HEK293 (cell line): ENCODE data around the gene TTC24.

Experiments
- BCL11A ChIP-seq: fragments of 450-650 bp; formaldehyde crosslinking; IDR thresholded peaks from 2 replicates; pipeline ENCODE4 v1.5.1; 2016; ENCODE audit warnings: low read depth, missing biosample characterization, missing genetic modification characterization
- GLIS2 ChIP-seq: fragments of 450-650 bp; formaldehyde crosslinking; IDR thresholded peaks from 2 replicates; pipeline ENCODE4 v1.5.1; 2016; ENCODE audit warnings: missing biosample characterization, missing genetic modification characterization
- KLF8 ChIP-seq: fragments of 450-650 bp; formaldehyde crosslinking; IDR thresholded peaks from 2 replicates; pipeline ENCODE4 v1.5.1; 2016; ENCODE audit warnings: missing biosample characterization, missing genetic modification characterization
- MZF1 ChIP-seq: fragments of 450-650 bp; formaldehyde crosslinking; IDR thresholded peaks from 2 replicates; pipeline ENCODE4 v1.5.1; 2017; ENCODE audit warnings: missing biosample characterization, missing genetic modification characterization, borderline replicate concordance
- PATZ1 ChIP-seq: fragments of 450-650 bp; formaldehyde crosslinking; IDR thresholded peaks from 2 replicates; pipeline ENCODE4 v1.5.1; 2016; ENCODE audit warnings: missing biosample characterization, missing genetic modification characterization
- SALL2 ChIP-seq: fragments of 450-650 bp; formaldehyde crosslinking; IDR thresholded peaks from 2 replicates; pipeline ENCODE4 v1.5.0; 2017; ENCODE audit warnings: missing biosample characterization, mild to moderate bottlenecking, missing genetic modification characterization, borderline replicate concordance
- ZBTB48 ChIP-seq: fragments of 450-650 bp; formaldehyde crosslinking; IDR thresholded peaks from 2 replicates; pipeline ENCODE4 v1.5.1; 2016; ENCODE audit warnings: missing biosample characterization, missing genetic modification characterization
- ZNF248 ChIP-seq: fragments of 450-650 bp; formaldehyde crosslinking; IDR thresholded peaks from 2 replicates; pipeline ENCODE4 v1.5.1; 2017; ENCODE audit warnings: missing biosample characterization, missing genetic modification characterization
- ZNF335 ChIP-seq: fragments of 450-650 bp; formaldehyde crosslinking; conservative IDR thresholded peaks from 2 replicates; pipeline ENCODE4 v1.5.1; 2016; ENCODE audit warnings: missing biosample characterization, missing genetic modification characterization
- ZNF350 ChIP-seq: fragments of 450-650 bp; formaldehyde crosslinking; IDR thresholded peaks from 2 replicates; pipeline ENCODE4 v1.5.0; 2017; ENCODE audit warnings: missing biosample characterization, mild to moderate bottlenecking, missing genetic modification characterization
- ZNF366 ChIP-seq: fragments of 450-650 bp; formaldehyde crosslinking; conservative IDR thresholded peaks from 2 replicates; pipeline ENCODE4 v1.5.1; 2016; ENCODE audit warnings: missing biosample characterization, missing genetic modification characterization
- ZNF394 ChIP-seq: fragments of 450-650 bp; formaldehyde crosslinking; IDR thresholded peaks from 2 replicates; pipeline ENCODE4 v1.5.1; 2016; ENCODE audit warnings: missing biosample characterization, missing genetic modification characterization, mild to moderate bottlenecking, moderate library complexity, borderline replicate concordance
- ZNF398 ChIP-seq: fragments of 450-650 bp; formaldehyde crosslinking; IDR thresholded peaks from 2 replicates; pipeline ENCODE4 v1.5.1; 2017; ENCODE audit warnings: missing biosample characterization, missing genetic modification characterization
- ZNF530 ChIP-seq: fragments of 450-650 bp; formaldehyde crosslinking; IDR thresholded peaks from 2 replicates; pipeline ENCODE4 v1.5.1; 2016; ENCODE audit warnings: low read depth, missing biosample characterization, missing genetic modification characterization
- ZNF560 ChIP-seq: fragments of 450-650 bp; formaldehyde crosslinking; IDR thresholded peaks from 2 replicates; pipeline ENCODE4 v1.5.1; 2017; ENCODE audit warnings: missing biosample characterization, missing genetic modification characterization, borderline replicate concordance
- ZNF571 ChIP-seq: fragments of 450-650 bp; formaldehyde crosslinking; IDR thresholded peaks from 2 replicates; pipeline ENCODE4 v1.5.0; 2017; ENCODE audit warnings: missing biosample characterization, missing genetic modification characterization
- ZNF639 ChIP-seq: fragments of 450-650 bp; formaldehyde crosslinking; IDR thresholded peaks from 2 replicates; pipeline ENCODE4 v1.5.1; 2016; ENCODE audit warnings: missing biosample characterization, missing genetic modification characterization
- ZNF660 ChIP-seq: fragments of 450-650 bp; IDR thresholded peaks from 2 replicates; pipeline ENCODE4 v1.5.1; 2018; ENCODE audit warnings: missing biosample characterization, mild to moderate bottlenecking, missing genetic modification characterization
- ZNF776 ChIP-seq: fragments of 450-650 bp; formaldehyde crosslinking; IDR thresholded peaks from 2 replicates; pipeline ENCODE4 v1.5.0; 2017; ENCODE audit warnings: missing biosample characterization, missing genetic modification characterization, borderline replicate concordance
- ZSCAN30 ChIP-seq: fragments of 450-650 bp; IDR thresholded peaks from 2 replicates; pipeline ENCODE4 v1.5.1; 2018; ENCODE audit warnings: missing biosample characterization, mild to moderate bottlenecking, missing genetic modification characterization, moderate library complexity
- TF ChIP-seq, protein P1 (sequence below): fragments of 450-650 bp; formaldehyde crosslinking; IDR thresholded peaks from 2 replicates; pipeline ENCODE4 v1.5.1; 2016; ENCODE audit warnings: missing biosample characterization, missing genetic modification characterization
- TF ChIP-seq, protein P2 (sequence below): fragments of 450-650 bp; formaldehyde crosslinking; optimal IDR thresholded peaks from 2 replicates; pipeline ENCODE3; 2016; ENCODE audit warnings: missing biosample characterization, mild to moderate bottlenecking, missing genetic modification characterization
- TF ChIP-seq, protein P3 (sequence below): fragments of 450-650 bp; formaldehyde crosslinking; IDR thresholded peaks from 2 replicates; pipeline ENCODE4 v1.5.1; 2016; ENCODE audit warnings: missing biosample characterization, missing genetic modification characterization

Gene TTC24

GRCh38 chr1:156625436-156626078 is 46.0 kb downstream of the TTC24 start (continued):
- TF ChIP-seq GLIS2 (peak; percentile 64), ZNF639 (tag by site-specific recombination) (peak; percentile 48; the same call in 1 of the 2 replicates), PATZ1 (tag by site-specific recombination) (peak; percentile 83), ZNF248 (no peak), KLF8 (tag by site-specific recombination) (peak; percentile 37; the same call in 1 of the 2 replicates), ZBTB48 (tag by site-specific recombination) (peak; percentile 83), ZNF335 (tag by site-specific recombination) (peak; percentile 91), ZNF530 (no peak), ZNF571 (tag by site-specific recombination) (no peak), ZNF394 (tag by site-specific recombination) (0 out of 2 replicates have a peak, but pooled peaks have one; percentile 4), ZNF398 (tag by site-specific recombination) (peak; percentile 42; the same call in 1 of the 2 replicates), BCL11A (tag by site-specific recombination) (peak; percentile 39; the same call in 1 of the 2 replicates), ZNF776 (tag by site-specific recombination) (no peak), MZF1 (tag by site-specific recombination) (no peak), ZNF560 (tag by site-specific recombination) (no peak), SALL2 (tag by site-specific recombination) (no peak), ZNF350 (tag by site-specific recombination) (no peak), ZSCAN30 (tag by site-specific recombination) (0 out of 2 replicates have a peak, but pooled peaks have one; percentile 19), ZNF366 (peak; percentile 68), ZNF660 (tag by site-specific recombination) (0 out of 2 replicates have a peak, but pooled peaks have one; percentile 38)
- TF ChIP-seq, protein P1, sequence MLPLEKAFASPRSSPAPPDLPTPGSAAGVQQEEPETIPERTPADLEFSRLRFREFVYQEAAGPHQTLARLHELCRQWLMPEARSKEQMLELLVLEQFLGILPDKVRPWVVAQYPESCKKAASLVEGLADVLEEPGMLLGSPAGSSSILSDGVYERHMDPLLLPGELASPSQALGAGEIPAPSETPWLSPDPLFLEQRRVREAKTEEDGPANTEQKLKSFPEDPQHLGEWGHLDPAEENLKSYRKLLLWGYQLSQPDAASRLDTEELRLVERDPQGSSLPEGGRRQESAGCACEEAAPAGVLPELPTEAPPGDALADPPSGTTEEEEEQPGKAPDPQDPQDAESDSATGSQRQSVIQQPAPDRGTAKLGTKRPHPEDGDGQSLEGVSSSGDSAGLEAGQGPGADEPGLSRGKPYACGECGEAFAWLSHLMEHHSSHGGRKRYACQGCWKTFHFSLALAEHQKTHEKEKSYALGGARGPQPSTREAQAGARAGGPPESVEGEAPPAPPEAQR: no peak
- TF ChIP-seq, protein P2, sequence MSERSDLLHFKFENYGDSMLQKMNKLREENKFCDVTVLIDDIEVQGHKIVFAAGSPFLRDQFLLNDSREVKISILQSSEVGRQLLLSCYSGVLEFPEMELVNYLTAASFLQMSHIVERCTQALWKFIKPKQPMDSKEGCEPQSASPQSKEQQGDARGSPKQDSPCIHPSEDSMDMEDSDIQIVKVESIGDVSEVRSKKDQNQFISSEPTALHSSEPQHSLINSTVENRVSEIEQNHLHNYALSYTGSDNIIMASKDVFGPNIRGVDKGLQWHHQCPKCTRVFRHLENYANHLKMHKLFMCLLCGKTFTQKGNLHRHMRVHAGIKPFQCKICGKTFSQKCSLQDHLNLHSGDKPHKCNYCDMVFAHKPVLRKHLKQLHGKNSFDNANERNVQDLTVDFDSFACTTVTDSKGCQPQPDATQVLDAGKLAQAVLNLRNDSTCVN (tag by site-specific recombination): peak; percentile 45
- TF ChIP-seq, protein P3, sequence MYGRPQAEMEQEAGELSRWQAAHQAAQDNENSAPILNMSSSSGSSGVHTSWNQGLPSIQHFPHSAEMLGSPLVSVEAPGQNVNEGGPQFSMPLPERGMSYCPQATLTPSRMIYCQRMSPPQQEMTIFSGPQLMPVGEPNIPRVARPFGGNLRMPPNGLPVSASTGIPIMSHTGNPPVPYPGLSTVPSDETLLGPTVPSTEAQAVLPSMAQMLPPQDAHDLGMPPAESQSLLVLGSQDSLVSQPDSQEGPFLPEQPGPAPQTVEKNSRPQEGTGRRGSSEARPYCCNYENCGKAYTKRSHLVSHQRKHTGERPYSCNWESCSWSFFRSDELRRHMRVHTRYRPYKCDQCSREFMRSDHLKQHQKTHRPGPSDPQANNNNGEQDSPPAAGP: peak; percentile 70; the same call in 1 of the 2 replicates
